GM23338 (cell line): ENCODE data around the gene AQP12B. TPM values are rescaled to one million over a fixed set of nuclear protein-coding genes. Genes with fewer than 3 reads are reported as not detected.

Experiments
- ATAC-seq: fragments of 200-7000 bp; cut with Tn5 transposase; 3 replicates; pipeline ENCODE4 v1.9.1; 2020
- DNase-seq: peaks from one replicate; pipeline ENCODE4 v3.0.0-alpha.2; 2015; ENCODE audit warnings: low spot score
- H2AFZ ChIP-seq: fragments of 200-600 bp; sonication (generic); 2 replicates; pipeline ENCODE4 v1.8.0; 2016; ENCODE audit warnings: antibody characterized with exemption, mild to moderate bottlenecking, moderate library complexity
- H3F3A ChIP-seq: fragments of 200-600 bp; sonication (generic); replicated peaks from 2 replicates; pipeline ENCODE4 v1.8.0; 2017; ENCODE audit warnings: antibody characterized with exemption, mixed run types, low read depth
- H3K27ac ChIP-seq: fragments of 200-600 bp; sonication (generic); 2 replicates; pipeline ENCODE4 v1.6.1; 2016; ENCODE audit warnings: low read depth
- H3K27me3 ChIP-seq: fragments of 200-600 bp; sonication (generic); 2 replicates; pipeline ENCODE4 v1.8.0; 2016; ENCODE audit warnings: mild to moderate bottlenecking, mixed run types, moderate library complexity; ENCODE audit not compliant: insufficient read depth
- H3K36me3 ChIP-seq: fragments of 200-600 bp; sonication (generic); 2 replicates; pipeline ENCODE4 v1.8.0; 2016; ENCODE audit warnings: mild to moderate bottlenecking; ENCODE audit not compliant: insufficient read depth
- H3K4me1 ChIP-seq: fragments of 200-600 bp; sonication (generic); 2 replicates; pipeline ENCODE4 v1.8.0; 2016; ENCODE audit warnings: mild to moderate bottlenecking, moderate library complexity; ENCODE audit not compliant: insufficient read depth
- H3K4me2 ChIP-seq: fragments of 200-600 bp; sonication (generic); 2 replicates; pipeline ENCODE4 v1.7.1; 2017; ENCODE audit warnings: mixed run types
- H3K4me3 ChIP-seq: fragments of 200-600 bp; sonication (generic); 2 replicates; pipeline ENCODE4 v1.6.1; 2016; ENCODE audit warnings: mixed run types
- H3K79me2 ChIP-seq: fragments of 200-600 bp; sonication (generic); replicated peaks from 2 replicates; pipeline ENCODE4 v1.8.0; 2017; ENCODE audit warnings: mild to moderate bottlenecking; ENCODE audit not compliant: insufficient read depth
- H3K9me2 ChIP-seq: fragments of 200-600 bp; sonication (generic); 2 replicates; pipeline ENCODE4 v1.8.0; 2017; ENCODE audit not compliant: insufficient read depth
- H4K20me1 ChIP-seq: fragments of 200-600 bp; sonication (generic); replicated peaks from 2 replicates; pipeline ENCODE4 v1.8.0; 2017; ENCODE audit warnings: mild to moderate bottlenecking; ENCODE audit not compliant: insufficient read depth
- H3K27ac Mint-ChIP-seq: 2 replicates; pipeline ENCODE4 v1.8.0; 2020; ENCODE audit warnings: inconsistent platforms, mild to moderate bottlenecking, moderate library complexity, mixed read lengths
- H3K27me3 Mint-ChIP-seq: 3 replicates; pipeline ENCODE4 v1.8.0; 2022; ENCODE audit warnings: low read depth, mild to moderate bottlenecking, moderate library complexity, mixed read lengths, inconsistent platforms; ENCODE audit not compliant: insufficient read depth, poor library complexity
- H3K36me3 Mint-ChIP-seq: 3 replicates; pipeline ENCODE4 v1.8.0; 2021; ENCODE audit warnings: low read depth, mild to moderate bottlenecking, inconsistent platforms, moderate library complexity, mixed read lengths
- H3K4me1 Mint-ChIP-seq: 3 replicates; pipeline ENCODE4 v1.8.0; 2020; ENCODE audit warnings: mild to moderate bottlenecking, inconsistent platforms, mixed read lengths
- H3K4me3 Mint-ChIP-seq: 3 replicates; pipeline ENCODE4 v1.8.0; 2021; ENCODE audit warnings: moderate library complexity, mild to moderate bottlenecking, inconsistent platforms, mixed read lengths
- H3K9me3 Mint-ChIP-seq: 3 replicates; pipeline ENCODE4 v1.8.0; 2020; ENCODE audit warnings: moderate library complexity, mild to moderate bottlenecking, inconsistent platforms, mixed read lengths
- CTCF ChIP-seq, 2 experiments: fragments of 200-600 bp in 1 of 2; sonication (generic) in 1 of 2; conservative IDR thresholded peaks; 2 replicates each; pipeline versions ENCODE4 v1.5.1 to v1.6.1; 2016 to 2017; ENCODE audit warnings: antibody characterized with exemption in 2 of 2, low read depth in 2 of 2, mild to moderate bottlenecking in 2 of 2, moderate library complexity in 1 of 2
- EZH2 ChIP-seq: fragments of 200-600 bp; sonication (generic); IDR thresholded peaks from one replicate; pipeline ENCODE4 v1.8.0; 2017; ENCODE audit warnings: antibody characterized with exemption, mild to moderate bottlenecking, low read depth; ENCODE audit not compliant: unreplicated experiment
- EZH2phosphoT487 ChIP-seq: fragments of 200-600 bp; sonication (generic); IDR thresholded peaks from one replicate; pipeline ENCODE4 v1.8.1; 2018; ENCODE audit warnings: antibody characterized with exemption; ENCODE audit not compliant: unreplicated experiment
- JUNB ChIP-seq: IDR thresholded peaks from one replicate; pipeline ENCODE4 v1.6.1; 2016; ENCODE audit warnings: antibody characterized with exemption; ENCODE audit not compliant: unreplicated experiment
- POLR2AphosphoS5 ChIP-seq: IDR thresholded peaks from 2 replicates; pipeline ENCODE4 v1.6.1; 2016; ENCODE audit warnings: antibody characterized with exemption, low read depth
- REST ChIP-seq: IDR thresholded peaks from one replicate; pipeline ENCODE4 v1.6.1; 2018; ENCODE audit warnings: antibody characterized with exemption; ENCODE audit not compliant: unreplicated experiment
- STAT1 ChIP-seq: IDR thresholded peaks from one replicate; pipeline ENCODE4 v1.6.1; 2016; ENCODE audit warnings: antibody characterized with exemption; ENCODE audit not compliant: unreplicated experiment
- ZNF114 ChIP-seq: fragments of 250-450 bp; sonication (Bioruptor Pico); IDR thresholded peaks from 2 replicates; pipeline ENCODE4 v1.5.0; 2020; ENCODE audit warnings: mild to moderate bottlenecking, moderate library complexity
- ZNF331 ChIP-seq: fragments of 250-450 bp; sonication (Bioruptor Pico); IDR thresholded peaks from 2 replicates; pipeline ENCODE4 v1.5.0; 2020; ENCODE audit warnings: low read depth, mild to moderate bottlenecking, moderate library complexity
- ZNF462 ChIP-seq: fragments of 250-450 bp; sonication (Bioruptor Pico); IDR thresholded peaks from 2 replicates; pipeline ENCODE4 v1.5.0; 2020; ENCODE audit warnings: mild to moderate bottlenecking, moderate library complexity
- polyA plus RNA-seq: library from polyadenylated mRNA; unstranded; fragments of >200 nt; fragmentation: Nextera tagmentation; extraction: Ambion mirVana; gene quantifications from 2 replicates; pipeline ENCODE4 v1.2.1, GENCODE V29; 2016
- total RNA-seq: library from RNA; depleted of rRNA; stranded (reverse); fragments of >200 nt; shearing (Covaris generic); gene quantifications from 2 replicates; pipeline ENCODE4 v1.2.3, GENCODE V29; 2014

The AQP12B gene
- total and polyA plus RNA-seq, 2 experiments from 2014 or later = not detected

GRCh38 chr2:240705204-240705791, 22.6 kb upstream of the AQP12B start:
- Histone ChIP-seq H3K4me1 (no peaks in the 10 kb centered on the region), H4K20me1 (no peaks in the 10 kb centered on the region; the same call in 1 of the 2 replicates), H3K4me2 (no peak overlapping the region), H3K79me2 (no peaks in the 10 kb centered on the region), H3K36me3 (no peaks in the 10 kb centered on the region), H2AFZ (no peak overlapping the region), H3K9me2 (no peaks in the 10 kb centered on the region), H3K4me3 (no peak overlapping the region), H3K27ac (no peak overlapping the region), H3K27me3 (no peaks in the 10 kb centered on the region), H3F3A (no peaks in the 10 kb centered on the region)
- TF ChIP-seq STAT1 (no peak), EZH2phosphoT487 (no peak), ZNF114 (CRISPR knock-in tag) (no peak), CTCF (conservative IDR thresholded peaks at IDR 0.05; ENCODE audit: low read depth in 2 of 2) (no peak), EZH2 (no peak), POLR2AphosphoS5 (no peak), REST (no peak), ZNF331 (CRISPR knock-in tag) (no peak), JUNB (no peak)
- Mint-ChIP-seq H3K4me3 (no peak overlapping the region), H3K4me1 (peaks cover 3% of the 10 kb centered on the region; the same call in 1 of the 3 replicates), H3K9me3 (no peaks in the 10 kb centered on the region), H3K27me3 (peaks cover 16% of the 10 kb centered on the region), H3K27ac (no peak overlapping the region), H3K36me3 (no peaks in the 10 kb centered on the region)
- DNase-seq (no peak), ATAC-seq (no peak)

- Histone ChIP-seq H3K27ac (no peak overlapping the region), H3K4me2 (no peak overlapping the region), H3K36me3 (no peaks in the 10 kb centered on the region), H3K4me3 (no peak overlapping the region), H4K20me1 (no peaks in the 10 kb centered on the region; the same call in 1 of the 2 replicates), H2AFZ (no peak overlapping the region), H3K27me3 (no peaks in the 10 kb centered on the region), H3K4me1 (no peaks in the 10 kb centered on the region), H3F3A (no peaks in the 10 kb centered on the region), H3K9me2 (no peaks in the 10 kb centered on the region), H3K79me2 (no peaks in the 10 kb centered on the region)
- H3K9me3 Mint-ChIP-seq = no peaks in the 10 kb centered on the region
- H3K36me3 Mint-ChIP-seq = no peaks in the 10 kb centered on the region
- H3K27me3 Mint-ChIP-seq = peaks cover 14% of the 10 kb centered on the region
- peaks cover 3% of the 10 kb centered on the region; the same call in 1 of the 3 replicates for H3K4me1 Mint-ChIP-seq
- DNase-seq (no peak), ATAC-seq (no peak)
- no peak overlapping the region for H3K27ac Mint-ChIP-seq
- H3K4me3 Mint-ChIP-seq = no peak overlapping the region; the same call in 2 of the 3 replicates
- TF ChIP-seq ZNF462 (CRISPR knock-in tag) (no peak), EZH2phosphoT487 (no peak), ZNF331 (CRISPR knock-in tag) (no peak), JUNB (no peak), ZNF114 (CRISPR knock-in tag) (no peak)
Measured at GRCh38 chr2:240704651-240705050, 22.0 kb upstream of the AQP12B start.
